HG02938 (cell line): ENCODE results near the gene FAM20A.
"Not testable (repeated sequence)": the region's sequence is repeated elsewhere in the genome, so short reads cannot be mapped to it uniquely, and the experiment has no call there.

ENCODE experiments used
- ATAC-seq: cut with Tn5 transposase; IDR thresholded peaks from one replicate; pipeline ENCODE4 v1.9.1; 2021; ENCODE audit warnings: mild to moderate bottlenecking, moderate library complexity; ENCODE audit not compliant: unreplicated experiment

FAM20A gene

DNA sequence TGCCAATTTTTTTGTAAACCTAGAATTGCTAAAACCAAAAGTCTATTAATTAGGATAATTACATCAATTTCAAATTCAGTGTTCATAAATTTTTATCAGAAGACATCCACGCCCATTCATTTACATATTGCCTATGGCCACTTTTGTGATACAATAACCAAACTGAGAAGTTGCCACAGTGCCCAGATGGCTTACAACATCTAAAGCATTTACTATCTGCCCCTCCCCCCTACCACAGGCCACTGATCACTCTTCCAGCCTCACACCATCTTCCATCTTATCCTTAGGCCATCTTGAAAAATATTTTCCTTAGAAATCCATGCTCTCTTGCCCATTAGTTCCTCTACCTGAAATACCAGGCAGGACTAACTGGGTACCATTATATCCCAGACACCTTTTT lies 95.2 kb downstream of the FAM20A start:
- no peak for ATAC-seq

DNA sequence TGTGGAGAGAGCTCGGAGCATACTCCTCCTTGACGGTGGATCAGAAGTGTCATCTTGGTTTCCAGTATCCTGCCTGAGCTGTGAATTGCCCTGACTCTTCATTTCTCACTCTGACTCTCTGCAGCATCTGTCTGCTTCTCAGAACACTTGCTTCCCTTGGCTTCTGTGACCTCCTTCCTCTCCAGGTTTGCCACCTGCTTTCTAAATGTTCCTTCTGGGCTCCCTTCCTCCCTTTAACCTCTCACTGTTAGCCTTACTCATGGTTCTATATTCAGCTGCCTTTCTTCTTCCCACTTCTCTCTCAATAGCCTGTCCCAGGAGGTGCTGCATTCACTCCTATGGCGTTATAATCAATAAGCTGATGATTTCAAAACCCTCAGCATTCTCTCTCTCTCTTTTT lies 100.1 kb downstream of the FAM20A start:
- ATAC-seq: no peak

DNA sequence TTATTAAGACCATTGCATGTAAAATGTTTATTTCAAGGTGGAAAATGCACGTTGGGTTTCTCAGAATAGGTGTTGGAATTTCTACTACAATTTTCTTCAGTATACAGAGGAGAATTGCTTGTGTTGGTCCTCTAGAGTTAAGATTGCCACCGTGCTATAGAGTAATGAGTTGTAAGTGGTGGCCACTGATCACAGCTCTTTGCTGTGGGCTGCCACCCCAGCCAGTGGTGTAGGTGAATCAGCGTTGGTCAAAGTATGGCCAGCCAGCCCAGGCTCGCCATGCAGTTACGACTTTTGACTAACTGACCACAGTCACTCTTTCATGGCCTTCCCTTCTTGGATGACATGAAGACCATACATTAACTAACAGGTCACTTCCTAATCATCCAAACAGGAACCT lies 101.6 kb downstream of the FAM20A start:
- no peak for ATAC-seq

DNA sequence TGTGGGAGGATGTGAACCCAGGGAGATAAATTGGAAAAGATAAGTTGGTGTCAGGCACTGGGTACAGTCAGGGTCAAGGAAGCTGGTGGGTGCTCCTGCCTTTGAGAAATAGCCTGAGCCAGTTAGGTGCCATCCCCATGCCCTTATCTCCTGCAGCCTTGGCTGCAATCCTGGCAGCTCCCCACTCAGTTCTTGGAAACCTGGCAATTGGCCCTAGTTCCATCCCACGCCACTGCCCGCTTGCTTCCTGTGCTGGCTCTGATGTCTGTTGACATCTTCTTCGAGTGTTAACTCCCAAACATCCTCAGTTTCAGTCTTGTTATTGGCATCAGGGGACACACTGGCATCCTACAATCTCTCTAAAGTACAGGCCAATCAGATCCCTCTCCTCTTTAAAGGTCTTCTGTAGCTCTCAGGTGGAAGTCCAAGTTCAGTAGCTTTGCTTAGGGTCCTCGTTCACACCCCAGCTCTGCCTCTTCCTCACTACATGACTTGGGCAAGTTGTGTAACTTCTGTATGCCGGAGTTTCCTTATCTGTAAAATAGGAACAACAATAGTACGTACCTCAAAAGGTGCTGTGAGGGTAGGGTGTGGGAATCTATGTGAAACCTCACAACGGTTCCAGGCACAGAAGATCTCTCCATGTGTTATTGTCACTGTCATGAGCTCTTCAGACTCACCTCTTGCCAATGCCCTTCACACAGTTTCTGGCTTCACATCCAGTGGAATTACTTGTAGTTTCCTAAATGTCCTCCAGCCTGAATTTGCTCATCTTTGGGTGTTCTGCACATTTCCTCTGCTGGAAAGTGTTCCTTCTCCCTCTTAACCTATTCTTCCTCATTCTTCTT lies 102.5 kb downstream of the FAM20A start:
- peak; percentile 27 for ATAC-seq

- ATAC-seq: peak; percentile 93
These were observed 103.3 kb downstream of the FAM20A start for GRCh38 chr17:68497885-68498319.

DNA sequence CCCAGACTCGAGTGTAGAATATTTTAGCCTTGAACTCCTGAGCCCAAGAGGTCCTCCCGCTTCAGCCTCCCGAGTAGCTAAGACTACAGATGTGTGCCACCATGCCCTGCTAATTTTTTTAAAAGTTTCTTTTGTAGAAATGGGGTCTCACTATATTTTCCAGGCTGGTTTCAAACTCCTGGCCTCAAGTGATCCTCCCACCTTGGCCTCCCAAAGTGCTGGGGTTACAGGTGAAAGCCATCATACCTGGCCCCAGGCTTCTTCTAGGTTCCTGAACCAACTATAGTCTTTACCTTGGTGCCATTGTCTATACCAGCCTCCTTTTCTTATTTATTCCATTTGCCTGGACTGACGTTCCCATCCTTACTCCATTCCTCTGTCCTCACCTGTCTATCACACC lies 106.1 kb downstream of the FAM20A start:
- ATAC-seq: no peak

GRCh38 chr17:68492394-68493054 lies 108.6 kb downstream of the FAM20A start:
- not testable (repeated sequence) for ATAC-seq

- no peak for ATAC-seq
These were observed 109.6 kb downstream of the FAM20A start for GRCh38 chr17:68491381-68492231.

DNA sequence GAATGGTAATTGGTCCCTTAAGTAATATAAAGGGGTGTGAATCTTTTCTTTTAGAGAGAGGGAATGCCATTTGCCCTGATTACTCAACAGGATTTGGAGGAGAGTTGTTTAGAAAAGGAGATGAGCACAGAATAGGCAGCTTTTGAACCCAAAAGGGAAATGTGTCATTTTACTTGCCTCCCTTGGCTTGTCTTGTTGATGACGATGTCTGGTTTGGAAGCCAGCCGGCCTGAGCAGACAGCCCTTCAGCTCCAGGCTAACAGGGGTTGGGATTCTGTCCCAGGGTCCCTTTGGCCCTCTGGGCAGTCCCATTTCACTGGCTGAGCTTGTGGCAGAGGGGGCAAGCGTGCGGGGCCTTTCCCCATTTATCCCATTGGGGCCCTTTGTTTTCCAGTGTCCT lies 111.2 kb downstream of the FAM20A start:
- no peak for ATAC-seq
